HEK293 (cell line): Measurements from ENCODE around the gene ANKRD61.

Experiments
- CTCF ChIA-PET: fragments of 350-600 bp; formaldehyde crosslinking; extraction: SDS; loops from one replicate; lab custom pipeline; 2021; ENCODE audit warnings: antibody characterized with exemption; lab: Yijun Ruan, JAX
- POLR2A ChIA-PET: fragments of 300-600 bp; formaldehyde crosslinking; extraction: SDS; loops from one replicate; lab custom pipeline; 2020; ENCODE audit warnings: antibody characterized with exemption, inconsistent platforms; lab: Yijun Ruan, JAX
- H3K27ac ChIP-seq: fragments of 200-500 bp; sonication (Bioruptor generic); 2 replicates; pipeline ENCODE4 v1.5.1; 2014; ENCODE audit warnings: low read depth, low read length, control low read depth, inconsistent platforms; ENCODE audit errors: extremely low read depth
- H3K36me3 ChIP-seq, 2 experiments: fragments of 200-500 bp in 1 of 2; sonication (Bioruptor generic) in 1 of 2; 1 replicate in 1 of 2; 2 replicates in 1 of 2; pipeline ENCODE4 v1.5.1; 2014 to 2017; ENCODE audit warnings: inconsistent platforms in 2 of 2, low read length in 2 of 2; ENCODE audit not compliant: control insufficient read depth in 2 of 2, insufficient read depth in 1 of 2
- H3K4me1 ChIP-seq: fragments of 200-500 bp; sonication (Bioruptor generic); 2 replicates; pipeline ENCODE4 v1.5.1; 2014; ENCODE audit warnings: mild to moderate bottlenecking, low read length, inconsistent platforms; ENCODE audit not compliant: control insufficient read depth, insufficient read depth
- H3K4me3 ChIP-seq: 2 replicates; pipeline ENCODE4 v1.5.1; 2011; ENCODE audit warnings: low read depth, mild to moderate bottlenecking, control low read depth, low read length, moderate library complexity
- H3K9me3 ChIP-seq: fragments of 200-500 bp; sonication (Bioruptor generic); 2 replicates; pipeline ENCODE4 v1.5.1; 2014; ENCODE audit warnings: low read depth, low read length, inconsistent platforms; ENCODE audit not compliant: control insufficient read depth, insufficient read depth
- HOXA7 ChIP-seq: sonication (generic); formaldehyde crosslinking; IDR thresholded peaks from 2 replicates; pipeline ENCODE4 v1.8.1; 2022; ENCODE audit warnings: missing genetic modification reagents, borderline replicate concordance
- REPIN1 ChIP-seq: fragments of 450-650 bp; formaldehyde crosslinking; IDR thresholded peaks from 2 replicates; pipeline ENCODE4 v1.5.1; 2017; ENCODE audit warnings: missing biosample characterization, missing genetic modification characterization, low read depth
- ZBTB21 ChIP-seq: fragments of 450-650 bp; formaldehyde crosslinking; IDR thresholded peaks from 2 replicates; pipeline ENCODE4 v1.5.1; 2017; ENCODE audit warnings: missing biosample characterization, missing genetic modification characterization
- ZNF112 ChIP-seq: fragments of 450-650 bp; formaldehyde crosslinking; IDR thresholded peaks from 2 replicates; pipeline ENCODE4 v1.5.0; 2017; ENCODE audit warnings: missing biosample characterization, missing genetic modification characterization
- ZNF202 ChIP-seq: fragments of 450-650 bp; formaldehyde crosslinking; IDR thresholded peaks from 2 replicates; pipeline ENCODE4 v1.5.1; 2016; ENCODE audit warnings: missing biosample characterization, missing genetic modification characterization, borderline replicate concordance
- ZNF214 ChIP-seq: fragments of 450-650 bp; formaldehyde crosslinking; IDR thresholded peaks from 2 replicates; pipeline ENCODE4 v1.5.1; 2017; ENCODE audit warnings: missing biosample characterization, mild to moderate bottlenecking, missing genetic modification characterization, borderline replicate concordance
- ZNF266 ChIP-seq: fragments of 450-650 bp; formaldehyde crosslinking; IDR thresholded peaks from 2 replicates; pipeline ENCODE4 v1.5.1; 2016; ENCODE audit warnings: missing biosample characterization, missing genetic modification characterization, low read depth
- ZNF274 ChIP-seq, 2 experiments: fragments of 200-500 bp in 1 of 2; fragments of 450-650 bp in 1 of 2; sonication (Bioruptor generic) in 1 of 2; formaldehyde crosslinking in 1 of 2; IDR thresholded peaks; 2 replicates each; pipeline versions ENCODE4 v1.5.1 to v1.6.1; 2014 to 2016; ENCODE audit warnings: borderline replicate concordance in 1 of 2, inconsistent platforms in 1 of 2, low read length in 1 of 2, missing biosample characterization in 1 of 2, missing genetic modification characterization in 1 of 2
- ZNF302 ChIP-seq: fragments of 450-650 bp; formaldehyde crosslinking; IDR thresholded peaks from 2 replicates; pipeline ENCODE4 v1.5.1; 2016; ENCODE audit warnings: missing biosample characterization, missing genetic modification characterization, low read depth
- ZNF311 ChIP-seq: fragments of 450-650 bp; formaldehyde crosslinking; IDR thresholded peaks from 2 replicates; pipeline ENCODE4 v1.5.1; 2017; ENCODE audit warnings: missing biosample characterization, missing genetic modification characterization, borderline replicate concordance
- ZNF501 ChIP-seq: fragments of 450-650 bp; formaldehyde crosslinking; IDR thresholded peaks from 2 replicates; pipeline ENCODE4 v1.5.1; 2016; ENCODE audit warnings: missing biosample characterization, missing genetic modification characterization
- ZNF561 ChIP-seq: fragments of 450-650 bp; IDR thresholded peaks from 2 replicates; pipeline ENCODE4 v1.5.1; 2018; ENCODE audit warnings: missing biosample characterization, missing genetic modification characterization, borderline replicate concordance
- ZNF600 ChIP-seq: fragments of 450-650 bp; formaldehyde crosslinking; IDR thresholded peaks from 2 replicates; pipeline ENCODE4 v1.5.1; 2016; ENCODE audit warnings: missing biosample characterization, missing genetic modification characterization
- ZNF621 ChIP-seq: fragments of 450-650 bp; formaldehyde crosslinking; IDR thresholded peaks from 2 replicates; pipeline ENCODE4 v1.5.1; 2017; ENCODE audit warnings: missing biosample characterization, missing genetic modification characterization
- ZNF670 ChIP-seq: fragments of 450-650 bp; formaldehyde crosslinking; IDR thresholded peaks from 2 replicates; pipeline ENCODE4 v1.5.1; 2016; ENCODE audit warnings: missing biosample characterization, missing genetic modification characterization, low read depth
- ZNF768 ChIP-seq: fragments of 450-650 bp; formaldehyde crosslinking; IDR thresholded peaks from 2 replicates; pipeline ENCODE4 v1.5.1; 2018; ENCODE audit warnings: missing biosample characterization, mild to moderate bottlenecking, missing genetic modification characterization
- ZNF791 ChIP-seq: fragments of 450-650 bp; formaldehyde crosslinking; IDR thresholded peaks from 2 replicates; pipeline ENCODE4 v1.5.1; 2016; ENCODE audit warnings: missing biosample characterization, missing genetic modification characterization
- ZSCAN30 ChIP-seq: fragments of 450-650 bp; IDR thresholded peaks from 2 replicates; pipeline ENCODE4 v1.5.1; 2018; ENCODE audit warnings: missing biosample characterization, mild to moderate bottlenecking, missing genetic modification characterization, moderate library complexity
- ZXDB ChIP-seq: fragments of 450-650 bp; formaldehyde crosslinking; IDR thresholded peaks from 2 replicates; pipeline ENCODE4 v1.5.1; 2016; ENCODE audit warnings: missing biosample characterization, missing genetic modification characterization
- TF ChIP-seq, protein P1 (sequence below): fragments of 450-650 bp; formaldehyde crosslinking; IDR thresholded peaks from 2 replicates; pipeline ENCODE4 v1.5.1; 2017; ENCODE audit warnings: missing biosample characterization, missing genetic modification characterization
- TF ChIP-seq, protein P2 (sequence below): fragments of 450-650 bp; formaldehyde crosslinking; IDR thresholded peaks from 2 replicates; pipeline ENCODE4 v1.5.1; 2016; ENCODE audit warnings: missing biosample characterization, missing genetic modification characterization
- TF ChIP-seq, protein P3 (sequence below): fragments of 450-650 bp; formaldehyde crosslinking; IDR thresholded peaks from 2 replicates; pipeline ENCODE4 v1.5.1; 2016; ENCODE audit warnings: missing biosample characterization, missing genetic modification characterization
- TF ChIP-seq, protein P4 (sequence below): fragments of 450-650 bp; IDR thresholded peaks from 2 replicates; pipeline ENCODE4 v1.5.1; 2018; ENCODE audit warnings: missing biosample characterization, missing genetic modification characterization
- TF ChIP-seq, protein P5 (sequence below): fragments of 450-650 bp; formaldehyde crosslinking; IDR thresholded peaks from 2 replicates; pipeline ENCODE4 v1.5.1; 2016; ENCODE audit warnings: missing biosample characterization, missing genetic modification characterization

Gene ANKRD61

DNA sequence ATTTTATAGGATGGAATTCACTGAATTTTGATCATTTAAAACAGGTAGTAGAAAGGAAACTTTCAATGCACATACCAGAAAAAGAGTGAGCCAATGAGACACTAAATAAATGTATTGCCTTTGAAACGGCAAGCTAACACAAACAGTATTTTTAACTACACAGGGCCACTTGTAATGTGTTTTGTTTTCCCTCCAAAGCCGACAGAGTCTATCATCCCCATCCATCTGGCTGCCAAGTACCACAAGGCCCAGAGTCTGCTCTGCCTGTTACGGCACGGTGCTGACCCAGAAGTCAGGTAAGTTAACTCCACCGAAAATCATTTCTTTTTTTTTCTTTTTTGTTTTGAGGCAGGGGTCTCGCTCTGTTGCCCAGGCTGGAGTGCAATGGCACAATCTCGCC is 1.5 kb downstream of the ANKRD61 start:
- Histone ChIP-seq H3K36me3 (peaks cover 50 to 85% of the 10 kb centered on the region in 2 experiments), H3K4me1 (no peaks in the 10 kb centered on the region), H3K9me3 (no peaks in the 10 kb centered on the region), H3K4me3 (no peak overlapping the region), H3K27ac (no peak overlapping the region)
- ChIA-PET POLR2A (no interaction called here), CTCF (interaction anchor here (0.7 to 1.1 kb wide), 2 partner anchors 14 to 16 kb away, joined by 4 read pairs; no protein-coding TSS in a partner anchor)
- TF ChIP-seq ZNF302 (tag by site-specific recombination) (no peak), ZNF600 (0 out of 2 replicates have a peak, but pooled peaks have one; percentile 30)

DNA sequence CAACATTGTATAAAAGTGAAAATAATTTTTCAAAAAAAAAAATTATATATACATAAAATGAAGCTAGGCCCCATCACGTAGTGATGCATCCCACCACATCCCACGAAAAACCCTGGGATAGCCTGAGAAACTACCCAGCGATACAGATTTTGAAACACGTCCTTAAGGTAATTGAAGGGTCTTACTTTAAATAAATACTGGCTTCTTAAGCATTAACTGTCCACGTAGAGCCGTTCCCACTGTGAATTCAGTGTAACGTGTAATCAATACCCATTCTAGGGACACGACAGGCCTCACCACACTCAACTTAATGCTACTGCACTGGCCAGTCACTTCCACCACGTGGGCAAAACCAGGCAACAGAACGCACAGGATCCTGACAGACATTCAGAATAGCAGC is 4.0 kb downstream of the ANKRD61 start:
- no peak for TF ChIP-seq ZNF266
- no peak for TF ChIP-seq ZNF501 (tag by site-specific recombination)
- no peak for TF ChIP-seq ZNF768 (tag by site-specific recombination)
- TF ChIP-seq, protein P1, sequence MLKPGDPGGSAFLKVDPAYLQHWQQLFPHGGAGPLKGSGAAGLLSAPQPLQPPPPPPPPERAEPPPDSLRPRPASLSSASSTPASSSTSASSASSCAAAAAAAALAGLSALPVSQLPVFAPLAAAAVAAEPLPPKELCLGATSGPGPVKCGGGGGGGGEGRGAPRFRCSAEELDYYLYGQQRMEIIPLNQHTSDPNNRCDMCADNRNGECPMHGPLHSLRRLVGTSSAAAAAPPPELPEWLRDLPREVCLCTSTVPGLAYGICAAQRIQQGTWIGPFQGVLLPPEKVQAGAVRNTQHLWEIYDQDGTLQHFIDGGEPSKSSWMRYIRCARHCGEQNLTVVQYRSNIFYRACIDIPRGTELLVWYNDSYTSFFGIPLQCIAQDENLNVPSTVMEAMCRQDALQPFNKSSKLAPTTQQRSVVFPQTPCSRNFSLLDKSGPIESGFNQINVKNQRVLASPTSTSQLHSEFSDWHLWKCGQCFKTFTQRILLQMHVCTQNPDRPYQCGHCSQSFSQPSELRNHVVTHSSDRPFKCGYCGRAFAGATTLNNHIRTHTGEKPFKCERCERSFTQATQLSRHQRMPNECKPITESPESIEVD (tag by site-specific recombination) = no peak
- Histone ChIP-seq H3K4me1 (no peaks in the 10 kb centered on the region), H3K9me3 (no peaks in the 10 kb centered on the region), H3K36me3 (peaks cover 48 to 82% of the 10 kb centered on the region in 2 experiments), H3K4me3 (no peak overlapping the region), H3K27ac (no peak overlapping the region)
- POLR2A ChIA-PET = interaction anchor here (0.5 kb wide), 1 partner anchor 14 kb away, joined by 3 read pairs; no protein-coding TSS in a partner anchor
- CTCF ChIA-PET = no interaction called here

DNA sequence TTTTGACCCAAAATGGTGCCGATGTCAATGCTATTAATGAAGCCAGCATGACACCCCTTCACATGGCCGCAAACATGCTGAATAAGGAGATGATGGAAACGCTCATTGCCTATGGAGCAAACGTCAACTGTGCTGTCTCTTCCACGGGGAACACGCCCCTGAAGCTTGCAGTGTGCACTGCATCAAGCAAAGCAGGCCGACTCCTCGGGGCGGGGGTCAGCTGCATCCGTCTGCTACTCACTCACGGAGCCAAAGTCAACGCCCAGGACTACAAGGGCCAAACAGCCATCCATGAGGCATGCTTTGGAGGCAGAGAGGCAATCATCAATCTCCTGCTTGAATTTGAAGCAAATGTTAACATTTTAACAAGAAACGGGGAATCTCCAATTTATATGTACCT is 4.5 kb downstream of the ANKRD61 start:
- CTCF ChIA-PET = no interaction called here
- Histone ChIP-seq H3K27ac (no peak overlapping the region), H3K4me1 (no peaks in the 10 kb centered on the region), H3K9me3 (no peaks in the 10 kb centered on the region), H3K4me3 (no peak overlapping the region), H3K36me3 (peaks cover 53 to 83% of the 10 kb centered on the region in 2 experiments)
- POLR2A ChIA-PET = no interaction called here
- TF ChIP-seq, protein P2, sequence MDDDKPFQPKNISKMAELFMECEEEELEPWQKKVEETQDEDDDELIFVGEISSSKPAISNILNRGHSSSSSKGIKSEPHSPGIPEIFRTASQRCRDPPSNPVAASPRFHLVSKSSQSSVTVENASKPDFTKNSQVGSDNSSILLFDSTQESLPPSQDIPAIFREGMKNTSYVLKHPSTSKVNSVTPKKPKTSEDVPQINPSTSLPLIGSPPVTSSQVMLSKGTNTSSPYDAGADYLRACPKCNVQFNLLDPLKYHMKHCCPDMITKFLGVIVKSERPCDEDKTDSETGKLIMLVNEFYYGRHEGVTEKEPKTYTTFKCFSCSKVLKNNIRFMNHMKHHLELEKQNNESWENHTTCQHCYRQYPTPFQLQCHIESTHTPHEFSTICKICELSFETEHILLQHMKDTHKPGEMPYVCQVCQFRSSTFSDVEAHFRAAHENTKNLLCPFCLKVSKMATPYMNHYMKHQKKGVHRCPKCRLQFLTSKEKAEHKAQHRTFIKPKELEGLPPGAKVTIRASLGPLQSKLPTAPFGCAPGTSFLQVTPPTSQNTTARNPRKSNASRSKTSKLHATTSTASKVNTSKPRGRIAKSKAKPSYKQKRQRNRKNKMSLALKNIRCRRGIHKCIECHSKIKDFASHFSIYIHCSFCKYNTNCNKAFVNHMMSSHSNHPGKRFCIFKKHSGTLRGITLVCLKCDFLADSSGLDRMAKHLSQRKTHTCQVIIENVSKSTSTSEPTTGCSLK (tag by site-specific recombination) = no peak
- TF ChIP-seq, protein P3, sequence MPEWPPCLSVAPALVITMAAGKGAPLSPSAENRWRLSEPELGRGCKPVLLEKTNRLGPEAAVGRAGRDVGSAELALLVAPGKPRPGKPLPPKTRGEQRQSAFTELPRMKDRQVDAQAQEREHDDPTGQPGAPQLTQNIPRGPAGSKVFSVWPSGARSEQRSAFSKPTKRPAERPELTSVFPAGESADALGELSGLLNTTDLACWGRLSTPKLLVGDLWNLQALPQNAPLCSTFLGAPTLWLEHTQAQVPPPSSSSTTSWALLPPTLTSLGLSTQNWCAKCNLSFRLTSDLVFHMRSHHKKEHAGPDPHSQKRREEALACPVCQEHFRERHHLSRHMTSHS = no peak
- TF ChIP-seq ZNF791 (tag by site-specific recombination) (no peak), ZNF311 (no peak), ZNF670 (tag by site-specific recombination) (no peak), REPIN1 (tag by site-specific recombination) (no peak), ZNF274 (IDR thresholded peaks at IDR 0.05; ENCODE audit: low read length) (no peak), ZNF274 (tag by site-specific recombination; IDR thresholded peaks at IDR 0.05; ENCODE audit: borderline replicate concordance) (no peak), ZNF621 (tag by site-specific recombination) (no peak), HOXA7 (no peak), ZNF214 (no peak), ZSCAN30 (tag by site-specific recombination) (no peak), ZXDB (no peak), ZNF561 (tag by site-specific recombination) (no peak), ZNF202 (tag by site-specific recombination) (no peak), ZBTB21 (no peak), ZNF112 (tag by site-specific recombination) (no peak)
- TF ChIP-seq, protein P4, sequence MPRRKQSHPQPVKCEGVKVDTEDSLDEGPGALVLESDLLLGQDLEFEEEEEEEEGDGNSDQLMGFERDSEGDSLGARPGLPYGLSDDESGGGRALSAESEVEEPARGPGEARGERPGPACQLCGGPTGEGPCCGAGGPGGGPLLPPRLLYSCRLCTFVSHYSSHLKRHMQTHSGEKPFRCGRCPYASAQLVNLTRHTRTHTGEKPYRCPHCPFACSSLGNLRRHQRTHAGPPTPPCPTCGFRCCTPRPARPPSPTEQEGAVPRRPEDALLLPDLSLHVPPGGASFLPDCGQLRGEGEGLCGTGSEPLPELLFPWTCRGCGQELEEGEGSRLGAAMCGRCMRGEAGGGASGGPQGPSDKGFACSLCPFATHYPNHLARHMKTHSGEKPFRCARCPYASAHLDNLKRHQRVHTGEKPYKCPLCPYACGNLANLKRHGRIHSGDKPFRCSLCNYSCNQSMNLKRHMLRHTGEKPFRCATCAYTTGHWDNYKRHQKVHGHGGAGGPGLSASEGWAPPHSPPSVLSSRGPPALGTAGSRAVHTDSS (tag by site-specific recombination) = no peak
- TF ChIP-seq, protein P5, sequence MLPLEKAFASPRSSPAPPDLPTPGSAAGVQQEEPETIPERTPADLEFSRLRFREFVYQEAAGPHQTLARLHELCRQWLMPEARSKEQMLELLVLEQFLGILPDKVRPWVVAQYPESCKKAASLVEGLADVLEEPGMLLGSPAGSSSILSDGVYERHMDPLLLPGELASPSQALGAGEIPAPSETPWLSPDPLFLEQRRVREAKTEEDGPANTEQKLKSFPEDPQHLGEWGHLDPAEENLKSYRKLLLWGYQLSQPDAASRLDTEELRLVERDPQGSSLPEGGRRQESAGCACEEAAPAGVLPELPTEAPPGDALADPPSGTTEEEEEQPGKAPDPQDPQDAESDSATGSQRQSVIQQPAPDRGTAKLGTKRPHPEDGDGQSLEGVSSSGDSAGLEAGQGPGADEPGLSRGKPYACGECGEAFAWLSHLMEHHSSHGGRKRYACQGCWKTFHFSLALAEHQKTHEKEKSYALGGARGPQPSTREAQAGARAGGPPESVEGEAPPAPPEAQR (tag by site-specific recombination) = no peak
